Germinal center (tissue), 1 donor: Measurements from ENCODE around the gene PLA2G5.

ENCODE experiments used
- DNase-seq: peaks from one replicate; pipeline ENCODE4 v3.0.0; 2012; ENCODE audit warnings: mixed read lengths, low spot score

The PLA2G5 gene

GRCh38 chr1:20090119-20090518 lies 20.1 kb downstream of the PLA2G5 start:
- no peak for DNase-seq

- no peak for DNase-seq
Measured at GRCh38 chr1:20090641-20091040, 20.6 kb downstream of the PLA2G5 start.

GRCh38 chr1:20093303-20093702 lies 23.3 kb downstream of the PLA2G5 start:
- DNase-seq: no peak

- no peak for DNase-seq
Measured at GRCh38 chr1:20093940-20094391, 24.0 kb downstream of the PLA2G5 start.

GRCh38 chr1:20095564-20096434 lies 25.8 kb downstream of the PLA2G5 start:
- no peak for DNase-seq

- no peak for DNase-seq
Measured at GRCh38 chr1:20096840-20097447, 26.9 kb downstream of the PLA2G5 start.

GRCh38 chr1:20099533-20099932 lies 29.5 kb downstream of the PLA2G5 start:
- DNase-seq: no peak

- DNase-seq: peak; percentile 56
Measured at GRCh38 chr1:20100632-20101355, 30.8 kb downstream of the PLA2G5 start.

GRCh38 chr1:20102875-20103274 lies 32.9 kb downstream of the PLA2G5 start:
- no peak for DNase-seq

- DNase-seq: no peak
Measured at GRCh38 chr1:20105856-20106255, 35.9 kb downstream of the PLA2G5 start.

GRCh38 chr1:20107351-20107750 lies 37.4 kb downstream of the PLA2G5 start:
- DNase-seq: no peak

- no peak for DNase-seq
Measured at GRCh38 chr1:20107796-20108195, 37.8 kb downstream of the PLA2G5 start.

- no peak for DNase-seq
Measured at GRCh38 chr1:20108366-20109123, 38.6 kb downstream of the PLA2G5 start.

- no peak for DNase-seq
Measured at GRCh38 chr1:20109223-20109856, 39.3 kb downstream of the PLA2G5 start.

- no peak for DNase-seq
Measured at GRCh38 chr1:20110679-20111078, 40.7 kb downstream of the PLA2G5 start.

- DNase-seq: no peak
Measured at GRCh38 chr1:20111452-20111851, 41.5 kb downstream of the PLA2G5 start.

GRCh38 chr1:20112279-20113000 lies 42.4 kb downstream of the PLA2G5 start:
- DNase-seq: no peak

- no peak for DNase-seq
Measured at GRCh38 chr1:20114021-20114648, 44.1 kb downstream of the PLA2G5 start.

GRCh38 chr1:20115479-20115878 lies 45.5 kb downstream of the PLA2G5 start:
- DNase-seq: no peak

GRCh38 chr1:20115916-20116315 lies 45.9 kb downstream of the PLA2G5 start:
- no peak for DNase-seq
